ENCODE measurements around the gene LRRC70. TPM values are rescaled to one million over a fixed set of nuclear protein-coding genes. Genes with fewer than 3 reads are reported as not detected.

Gene LRRC70
- total and polyA plus RNA-seq, 4 donors: 3.1 to 14.8 (median 5.7) TPM

DNA sequence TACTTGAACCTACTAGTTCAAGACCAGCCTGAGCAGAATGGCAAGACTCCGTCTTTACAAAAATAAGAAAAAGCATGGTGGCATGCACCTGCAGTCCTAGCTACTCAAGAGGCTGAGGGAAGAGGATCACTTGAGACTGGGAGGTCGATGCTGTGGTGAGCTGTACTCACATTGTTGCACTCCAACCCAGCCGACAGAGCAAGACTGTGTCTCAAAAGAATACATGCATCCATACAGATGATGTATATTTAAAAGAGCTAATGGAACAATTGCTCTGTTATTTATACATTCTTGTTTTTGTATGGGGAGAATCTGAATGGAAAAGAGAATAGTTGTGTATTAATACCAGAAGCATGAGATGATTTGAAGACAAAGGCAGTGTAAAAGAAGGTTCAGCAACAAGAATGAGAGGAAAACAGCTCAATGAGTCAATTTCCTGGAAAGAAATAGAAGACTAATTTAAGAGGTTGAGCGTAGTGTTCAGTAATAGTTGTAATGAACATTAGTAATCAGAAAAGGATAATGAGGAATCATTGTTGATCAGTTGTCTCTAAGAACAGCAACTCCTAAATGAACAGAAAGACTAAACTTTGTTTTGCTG is 1.9 kb upstream of the LRRC70 start:
- Histone ChIP-seq H3K9me3 (ENCODE audit: control insufficient read depth in 4 of 4, insufficient read depth in 3 of 4, low read length in 3 of 4) (no peaks in the 10 kb centered on the region), H3K27ac (ENCODE audit: low read depth in 1 of 2, low read length in 1 of 2) (no peak overlapping the region), H3K36me3 (ENCODE audit: control insufficient read depth in 4 of 4, insufficient read depth in 4 of 4, low read length in 4 of 4) (peaks cover 0 to 5% (median 2%) of the 10 kb centered on the region in 4 donors), H3K27me3 (ENCODE audit: control insufficient read depth in 3 of 3, insufficient read depth in 3 of 3, low read length in 2 of 3) (no peaks in the 10 kb centered on the region), H3K9ac (ENCODE audit: insufficient read depth in 1 of 2, low read length in 2 of 2) (no peak overlapping the region), H3K4me1 (ENCODE audit: control insufficient read depth in 5 of 5, insufficient read depth in 5 of 5, low read length in 5 of 5) (no peaks in the 10 kb centered on the region), H3K4me3 (no peak overlapping the region)
- TF ChIP-seq, protein P1, sequence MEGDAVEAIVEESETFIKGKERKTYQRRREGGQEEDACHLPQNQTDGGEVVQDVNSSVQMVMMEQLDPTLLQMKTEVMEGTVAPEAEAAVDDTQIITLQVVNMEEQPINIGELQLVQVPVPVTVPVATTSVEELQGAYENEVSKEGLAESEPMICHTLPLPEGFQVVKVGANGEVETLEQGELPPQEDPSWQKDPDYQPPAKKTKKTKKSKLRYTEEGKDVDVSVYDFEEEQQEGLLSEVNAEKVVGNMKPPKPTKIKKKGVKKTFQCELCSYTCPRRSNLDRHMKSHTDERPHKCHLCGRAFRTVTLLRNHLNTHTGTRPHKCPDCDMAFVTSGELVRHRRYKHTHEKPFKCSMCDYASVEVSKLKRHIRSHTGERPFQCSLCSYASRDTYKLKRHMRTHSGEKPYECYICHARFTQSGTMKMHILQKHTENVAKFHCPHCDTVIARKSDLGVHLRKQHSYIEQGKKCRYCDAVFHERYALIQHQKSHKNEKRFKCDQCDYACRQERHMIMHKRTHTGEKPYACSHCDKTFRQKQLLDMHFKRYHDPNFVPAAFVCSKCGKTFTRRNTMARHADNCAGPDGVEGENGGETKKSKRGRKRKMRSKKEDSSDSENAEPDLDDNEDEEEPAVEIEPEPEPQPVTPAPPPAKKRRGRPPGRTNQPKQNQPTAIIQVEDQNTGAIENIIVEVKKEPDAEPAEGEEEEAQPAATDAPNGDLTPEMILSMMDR (IDR thresholded peaks at IDR 0.05; ENCODE audit: control extremely low read depth, extremely low read depth): no peak
- ATAC-seq (ENCODE audit: insufficient read depth, low FRiP score) (no peak), DNase-seq (no peak)
- 79% methylated on average over 4 of the region's 4 CpGs for WGBS, 2 donors

DNA sequence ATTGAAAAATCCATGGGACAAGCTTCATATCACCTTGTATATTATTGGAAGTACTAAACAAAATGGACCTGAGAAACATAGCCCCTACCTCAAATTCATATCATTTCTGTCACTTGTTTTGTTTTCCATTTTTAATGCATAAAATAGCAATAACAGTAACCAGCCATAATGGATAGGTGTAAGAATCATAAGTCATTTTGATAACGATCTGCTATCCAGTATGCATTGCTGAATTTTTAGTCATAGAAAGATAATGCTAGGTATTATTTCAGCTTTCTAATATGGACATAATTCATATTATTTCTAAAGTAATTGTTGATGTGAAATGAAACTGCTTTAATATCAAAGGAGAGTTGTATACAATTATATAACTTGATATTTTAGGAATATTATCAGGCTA is 1.1 kb upstream of the LRRC70 start:
- peaks cover 0 to 5% (median 2%) of the 10 kb centered on the region in 4 donors for H3K36me3 ChIP-seq (ENCODE audit: control insufficient read depth in 4 of 4, insufficient read depth in 4 of 4, low read length in 4 of 4)
- no peak for ATAC-seq (ENCODE audit: insufficient read depth, low FRiP score)
- TF ChIP-seq, protein P1 (IDR thresholded peaks at IDR 0.05; ENCODE audit: control extremely low read depth, extremely low read depth): no peak
- no peak overlapping the region for H3K4me3 ChIP-seq
- H3K27ac ChIP-seq (ENCODE audit: low read depth in 1 of 2, low read length in 1 of 2): no peak overlapping the region
- no peak overlapping the region for H3K9ac ChIP-seq (ENCODE audit: insufficient read depth in 1 of 2, low read length in 2 of 2)
- WGBS, 2 donors: 94 to 96% methylated on average over 1 of the region's 1 CpG
- no peaks in the 10 kb centered on the region for H3K27me3 ChIP-seq (ENCODE audit: control insufficient read depth in 3 of 3, insufficient read depth in 3 of 3, low read length in 2 of 3)
- no peak for DNase-seq
- H3K9me3 ChIP-seq (ENCODE audit: control insufficient read depth in 4 of 4, insufficient read depth in 3 of 4, low read length in 3 of 4): no peaks in the 10 kb centered on the region
- no peaks in the 10 kb centered on the region for H3K4me1 ChIP-seq (ENCODE audit: control insufficient read depth in 5 of 5, insufficient read depth in 5 of 5, low read length in 5 of 5)

DNA sequence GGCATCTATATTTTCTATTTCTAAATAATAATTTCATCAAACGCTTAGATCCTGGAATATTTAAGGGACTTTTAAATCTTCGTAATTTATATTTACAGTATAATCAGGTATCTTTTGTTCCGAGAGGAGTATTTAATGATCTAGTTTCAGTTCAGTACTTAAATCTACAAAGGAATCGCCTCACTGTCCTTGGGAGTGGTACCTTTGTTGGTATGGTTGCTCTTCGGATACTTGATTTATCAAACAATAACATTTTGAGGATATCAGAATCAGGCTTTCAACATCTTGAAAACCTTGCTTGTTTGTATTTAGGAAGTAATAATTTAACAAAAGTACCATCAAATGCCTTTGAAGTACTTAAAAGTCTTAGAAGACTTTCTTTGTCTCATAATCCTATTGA is 1.1 kb downstream of the LRRC70 start:
- no peak for ATAC-seq (ENCODE audit: insufficient read depth, low FRiP score)
- Histone ChIP-seq H3K27me3 (ENCODE audit: control insufficient read depth in 3 of 3, insufficient read depth in 3 of 3, low read length in 2 of 3) (no peaks in the 10 kb centered on the region), H3K9me3 (ENCODE audit: control insufficient read depth in 4 of 4, insufficient read depth in 3 of 4, low read length in 3 of 4) (no peaks in the 10 kb centered on the region), H3K9ac (ENCODE audit: insufficient read depth in 1 of 2, low read length in 2 of 2) (no peak overlapping the region), H3K36me3 (ENCODE audit: control insufficient read depth in 4 of 4, insufficient read depth in 4 of 4, low read length in 4 of 4) (peaks cover 0 to 5% (median 2%) of the 10 kb centered on the region in 4 donors), H3K27ac (ENCODE audit: low read depth in 1 of 2, low read length in 1 of 2) (no peak overlapping the region), H3K4me1 (ENCODE audit: control insufficient read depth in 5 of 5, insufficient read depth in 5 of 5, low read length in 5 of 5) (no peaks in the 10 kb centered on the region), H3K4me3 (no peak overlapping the region)
- DNase-seq: no peak
- 53 to 76% methylated on average over 5 of the region's 5 CpGs for WGBS, 2 donors
- TF ChIP-seq, protein P1 (IDR thresholded peaks at IDR 0.05; ENCODE audit: control extremely low read depth, extremely low read depth): no peak
